Endothelial cell of umbilical vein (primary cell): Measurements from ENCODE around the gene PTGDR. TPM values are rescaled to one million over a fixed set of nuclear protein-coding genes. Genes with fewer than 3 reads are reported as not detected.

Experiments
- BruUV-seq: library from RNA; stranded (reverse); fragments of 400-500 nt; replicated peaks from 2 replicates; lab custom pipeline; 2021; lab: Mats Ljungman, UMichigan
- CTCF ChIA-PET: fragments of 300-600, 350-600 bp; sonication (Branson Sonifier 250); formaldehyde crosslinking; loops from one replicate; lab custom pipeline; 2021; ENCODE audit warnings: antibody characterized with exemption, inconsistent platforms; lab: Charles Lee
- POLR2A ChIA-PET: fragments of 300-600, 350-600 bp; sonication (Branson Sonifier 250); formaldehyde crosslinking; loops from one replicate; lab custom pipeline; 2021; ENCODE audit warnings: antibody characterized with exemption, inconsistent platforms; lab: Charles Lee
- DNase-seq: peaks from one replicate; pipeline ENCODE4 v3.0.0-alpha.2; 2011; ENCODE audit warnings: low read depth, low spot score
- FAIRE-seq: peaks from 2 replicates; lab custom pipeline; 2011; peaks lifted over from hg19 to GRCh38; lab: Jason Lieb, UNC
- H2AFZ ChIP-seq: 2 replicates; pipeline ENCODE4 v1.6.0; 2012; ENCODE audit warnings: low read depth, low read length, control low read depth, inconsistent platforms
- H3K27ac ChIP-seq: 2 replicates; pipeline ENCODE4 v1.5.1; 2011; ENCODE audit warnings: low read depth, mild to moderate bottlenecking, control low read depth, low read length, moderate library complexity; ENCODE audit not compliant: insufficient read depth
- H3K27me3 ChIP-seq, 2 experiments: 2 replicates each; pipeline versions ENCODE4 v1.6.0 to v1.6.1; 2011; ENCODE audit warnings: low read length in 2 of 2, mixed read lengths in 1 of 2; ENCODE audit not compliant: control insufficient read depth in 2 of 2, insufficient read depth in 2 of 2
- H3K36me3 ChIP-seq, 2 experiments: 2 replicates in 1 of 2; 3 replicates in 1 of 2; pipeline ENCODE4 v1.5.1; 2011; ENCODE audit warnings: low read length in 2 of 2, mild to moderate bottlenecking in 1 of 2, moderate library complexity in 1 of 2; ENCODE audit not compliant: control insufficient read depth in 2 of 2, insufficient read depth in 2 of 2; ENCODE audit errors: extremely low read depth in 1 of 2
- H3K4me1 ChIP-seq: 3 replicates; pipeline ENCODE4 v1.5.1; 2011; ENCODE audit warnings: mild to moderate bottlenecking, low read length; ENCODE audit not compliant: control insufficient read depth, insufficient read depth; ENCODE audit errors: extremely low read depth
- H3K4me2 ChIP-seq: 2 replicates; pipeline ENCODE4 v1.6.1; 2011; ENCODE audit warnings: low read length, control low read depth, mixed read lengths; ENCODE audit not compliant: insufficient read depth
- H3K4me3 ChIP-seq, 3 experiments: fragments of 200-600 bp in 1 of 3; sonication (generic), shearing (Covaris generic) in 1 of 3; replicated peaks in 1 of 3; 2 replicates each; pipeline ENCODE4 v1.5.1; 2011 to 2016; ENCODE audit warnings: control low read depth in 3 of 3, low read length in 3 of 3, mild to moderate bottlenecking in 2 of 3, inconsistent platforms in 1 of 3, low read depth in 1 of 3, moderate library complexity in 1 of 3; ENCODE audit not compliant: insufficient read depth in 1 of 3
- H3K79me2 ChIP-seq: 2 replicates; pipeline ENCODE4 v1.6.0; 2012; ENCODE audit warnings: low read length, inconsistent platforms; ENCODE audit not compliant: control insufficient read depth, insufficient read depth
- H3K9ac ChIP-seq: replicated peaks from 2 replicates; pipeline ENCODE3; 2011; ENCODE audit warnings: low read length, control low read depth; ENCODE audit not compliant: insufficient read depth; ENCODE audit errors: extremely low read depth
- H3K9me1 ChIP-seq: replicated peaks from 3 replicates; pipeline ENCODE4 v1.6.0; 2011; ENCODE audit warnings: mild to moderate bottlenecking, low read length; ENCODE audit not compliant: control insufficient read depth, insufficient read depth; ENCODE audit errors: extremely low read depth
- H3K9me3 ChIP-seq: replicated peaks from 2 replicates; pipeline ENCODE4 v1.5.1; 2012; ENCODE audit warnings: low read length, inconsistent platforms; ENCODE audit not compliant: control insufficient read depth, insufficient read depth
- H4K20me1 ChIP-seq: replicated peaks from 2 replicates; pipeline ENCODE3; 2011; ENCODE audit warnings: mild to moderate bottlenecking, low read length; ENCODE audit not compliant: control insufficient read depth, insufficient read depth; ENCODE audit errors: extremely low read depth
- CTCF ChIP-seq, 2 donors: IDR thresholded peaks; 1 replicate in 1 of 2; 2 replicates in 1 of 2; pipeline ENCODE4 v1.5.1; 2011; ENCODE audit warnings: low read length in 2 of 2, mild to moderate bottlenecking in 2 of 2, moderate library complexity in 2 of 2, control low read depth in 1 of 2, inconsistent platforms in 1 of 2, low read depth in 1 of 2; ENCODE audit not compliant: insufficient read depth in 1 of 2; ENCODE audit errors: extremely low read depth in 1 of 2
- EZH2 ChIP-seq: IDR thresholded peaks from 2 replicates; pipeline ENCODE4 v1.6.1; 2012; ENCODE audit warnings: borderline replicate concordance, low read depth, mild to moderate bottlenecking, moderate library complexity, low read length, inconsistent platforms; ENCODE audit not compliant: severe bottlenecking
- FOS ChIP-seq: IDR thresholded peaks from 2 replicates; pipeline ENCODE4 v1.6.1; 2011; ENCODE audit warnings: mild to moderate bottlenecking, low read length, moderate library complexity, borderline replicate concordance; ENCODE audit not compliant: insufficient read depth
- GATA2 ChIP-seq: IDR thresholded peaks from 2 replicates; pipeline ENCODE4 v1.7.0; 2011; ENCODE audit warnings: low read depth, mild to moderate bottlenecking, moderate library complexity, mixed read lengths, low read length; ENCODE audit not compliant: insufficient read length, insufficient read depth
- JUN ChIP-seq: IDR thresholded peaks from 2 replicates; pipeline ENCODE4 v1.6.1; 2011; ENCODE audit warnings: borderline replicate concordance, low read depth; ENCODE audit not compliant: insufficient read length, insufficient read depth
- POLR2A ChIP-seq: IDR thresholded peaks from 2 replicates; pipeline ENCODE4 v1.6.1; 2012; ENCODE audit warnings: low read depth, mild to moderate bottlenecking, control low read depth, low read length
- POLR2AphosphoS5 ChIP-seq: IDR thresholded peaks from 2 replicates; pipeline ENCODE4 v1.6.1; 2012; ENCODE audit warnings: low read depth, mild to moderate bottlenecking, control low read depth, low read length, moderate library complexity; ENCODE audit not compliant: insufficient read depth
- dilution Hi-C: fragments of 300-500 bp; cut with MboI; formaldehyde crosslinking; loops from one replicate; pipeline ENCODE4 v1.15.0; 2019; ENCODE audit warnings: low sequenced_read_pairs; ENCODE audit not compliant: extremely low pct_ligation_motif_present
- intact Hi-C: fragments of 100-400 bp; cut with micrococcal nuclease; formaldehyde crosslinking; loops from one replicate; pipeline ENCODE4 v1.10.0; 2022
- polyA plus RNA-seq, 4 experiments: library from polyadenylated mRNA; depleted of rRNA in 3 of 4; stranded (reverse) in 3 of 4; unstranded in 1 of 4; fragments of >200 nt; gene quantifications; 2 replicates each; pipeline versions ENCODE4 v1.2.1 to v1.2.3, GENCODE V29; 2011 to 2012; ENCODE audit warnings: missing spikeins in 1 of 4
- total RNA-seq: library from RNA; stranded (reverse); gene quantifications from 2 replicates; pipeline ENCODE4 v1.2.3, GENCODE V29; 2021
- TF ChIP-seq, protein P1 (sequence below): IDR thresholded peaks from 2 replicates; pipeline ENCODE4 v1.6.1; 2011; ENCODE audit not compliant: insufficient read depth, insufficient read length

PTGDR gene
- total and polyA plus RNA-seq, 2 donors (not counting 3 experiments of a cell fraction or from before 2014, with no cell fraction given): not detected

- DNase-seq (no peak), FAIRE-seq (no peak)
- Histone ChIP-seq H3K9me3 (no peaks in the 10 kb centered on the region), H3K4me2 (no peak overlapping the region), H3K36me3 (no peaks in the 10 kb centered on the region), H3K27me3 (peaks cover 5 to 18% of the 10 kb centered on the region in 2 experiments), H3K79me2 (no peaks in the 10 kb centered on the region), H3K4me1 (no peaks in the 10 kb centered on the region), H4K20me1 (no peaks in the 10 kb centered on the region), H3K27ac (no peak overlapping the region), H2AFZ (no peak overlapping the region), H3K9ac (no peak overlapping the region), H3K4me3 (no peak overlapping the region), H3K9me1 (no peaks in the 10 kb centered on the region)
- CTCF ChIA-PET: no interaction called here
- dilution Hi-C loops (no loop called here), intact Hi-C loops (no loop called here)
- no peak for TF ChIP-seq POLR2A
- no TSS peak for BruUV-seq
- POLR2A ChIA-PET: no interaction called here
Observed at GRCh38 chr14:52238682-52239081, 28.8 kb upstream of the PTGDR start.

DNA sequence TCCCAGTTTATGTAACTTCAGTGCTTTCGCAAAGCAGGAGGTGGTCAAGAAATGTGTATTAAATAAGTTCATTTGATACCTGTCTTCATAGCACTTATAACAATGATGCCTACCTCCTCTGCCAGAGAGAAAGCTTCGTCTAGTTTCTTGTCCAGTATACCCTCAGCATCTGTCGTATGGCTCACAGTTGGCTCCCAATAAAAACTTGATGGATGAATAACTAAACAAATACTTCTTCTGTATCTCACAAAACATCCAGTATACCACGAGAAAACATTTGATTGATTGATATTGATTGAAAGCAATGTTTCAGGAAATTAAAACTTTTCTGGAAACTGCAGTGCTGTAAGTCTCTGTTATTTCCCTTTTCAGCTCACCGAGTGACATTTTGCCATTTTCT, 26.9 kb upstream of the PTGDR start:
- Histone ChIP-seq H2AFZ (no peak overlapping the region), H3K4me3 (no peak overlapping the region), H3K27ac (no peak overlapping the region), H3K27me3 (peaks cover 4 to 10% of the 10 kb centered on the region in 2 experiments), H3K9ac (no peak overlapping the region), H3K4me1 (no peaks in the 10 kb centered on the region), H4K20me1 (no peaks in the 10 kb centered on the region), H3K36me3 (no peaks in the 10 kb centered on the region), H3K4me2 (peak overlapping the region; percentile 35), H3K9me1 (no peaks in the 10 kb centered on the region), H3K79me2 (no peaks in the 10 kb centered on the region), H3K9me3 (no peaks in the 10 kb centered on the region)
- POLR2A ChIA-PET: no interaction called here
- dilution Hi-C loops: no loop called here
- intact Hi-C loops: no loop called here
- no TSS peak for BruUV-seq
- no peak for TF ChIP-seq CTCF (IDR thresholded peaks at IDR 0.05; ENCODE audit: extremely low read depth in 1 of 2, insufficient read depth in 1 of 2, low read depth in 1 of 2, low read length in 2 of 2)
- TF ChIP-seq POLR2AphosphoS5: no peak
- no peak for TF ChIP-seq JUN
- TF ChIP-seq EZH2: no peak
- TF ChIP-seq, protein P1, sequence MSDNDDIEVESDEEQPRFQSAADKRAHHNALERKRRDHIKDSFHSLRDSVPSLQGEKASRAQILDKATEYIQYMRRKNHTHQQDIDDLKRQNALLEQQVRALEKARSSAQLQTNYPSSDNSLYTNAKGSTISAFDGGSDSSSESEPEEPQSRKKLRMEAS: no peak
- no peak for TF ChIP-seq GATA2
- TF ChIP-seq POLR2A: no peak
- no peak for TF ChIP-seq FOS
- FAIRE-seq (no peak), DNase-seq (no peak)
- CTCF ChIA-PET: no interaction called here
